Fibroblast of lung (primary cell): Measurements from ENCODE around the gene SEC16A. TPM values are rescaled to one million over a fixed set of nuclear protein-coding genes. Genes with fewer than 3 reads are reported as not detected.

Source experiments
- DNase-seq, 2 donors: peaks; one replicate each; pipeline versions ENCODE4 v3.0.0 to v3.0.0-alpha.2; 2010; ENCODE audit warnings: low read depth in 2 of 2
- H2AFZ ChIP-seq: 2 replicates; pipeline ENCODE4 v1.5.1; 2012; ENCODE audit warnings: low read length, control low read depth, inconsistent platforms
- H3K27ac ChIP-seq: 2 replicates; pipeline ENCODE4 v1.5.1; 2011; ENCODE audit warnings: low read length, control low read depth; ENCODE audit not compliant: insufficient read depth
- H3K27me3 ChIP-seq: 2 replicates; pipeline ENCODE4 v1.5.1; 2011; ENCODE audit warnings: mild to moderate bottlenecking, low read length; ENCODE audit not compliant: control insufficient read depth, insufficient read depth
- H3K36me3 ChIP-seq: 2 replicates; pipeline ENCODE4 v1.5.1; 2011; ENCODE audit warnings: low read length; ENCODE audit not compliant: control insufficient read depth, insufficient read depth
- H3K4me1 ChIP-seq: 2 replicates; pipeline ENCODE4 v1.5.1; 2011; ENCODE audit warnings: low read length; ENCODE audit not compliant: control insufficient read depth, insufficient read depth; ENCODE audit errors: extremely low read depth
- H3K4me2 ChIP-seq: 2 replicates; pipeline ENCODE4 v1.5.1; 2011; ENCODE audit warnings: low read length, control low read depth; ENCODE audit not compliant: insufficient read depth; ENCODE audit errors: extremely low read depth
- H3K4me3 ChIP-seq, 4 experiments: fragments of 200-600 bp in 1 of 4; sonication (generic) in 1 of 4; replicated peaks in 1 of 4; 2 replicates each; pipeline ENCODE4 v1.5.1; 2011 to 2016; ENCODE audit warnings: low read length in 4 of 4, low read depth in 3 of 4, mild to moderate bottlenecking in 3 of 4, control low read depth in 2 of 4, inconsistent platforms in 1 of 4, mixed read lengths in 1 of 4; ENCODE audit not compliant: insufficient read depth in 1 of 4; ENCODE audit errors: control extremely low read depth in 1 of 4
- H3K79me2 ChIP-seq: 2 replicates; pipeline ENCODE4 v1.5.1; 2012; ENCODE audit warnings: mild to moderate bottlenecking, low read length, inconsistent platforms; ENCODE audit not compliant: control insufficient read depth, insufficient read depth
- H3K9ac ChIP-seq: 2 replicates; pipeline ENCODE4 v1.5.1; 2011; ENCODE audit warnings: mild to moderate bottlenecking, low read length, control low read depth; ENCODE audit not compliant: insufficient read depth
- H3K9me3 ChIP-seq: 2 replicates; pipeline ENCODE4 v1.5.1; 2012; ENCODE audit warnings: low read depth, low read length; ENCODE audit not compliant: control insufficient read depth, insufficient read depth
- H4K20me1 ChIP-seq: 2 replicates; pipeline ENCODE4 v1.5.1; 2011; ENCODE audit warnings: low read length; ENCODE audit not compliant: control insufficient read depth, insufficient read depth; ENCODE audit errors: extremely low read depth
- CTCF ChIP-seq, 2 donors: IDR thresholded peaks in 1 of 2; conservative IDR thresholded peaks in 1 of 2; 1 replicate in 1 of 2; 2 replicates in 1 of 2; pipeline ENCODE4 v1.5.1; 2011 to 2012; ENCODE audit warnings: low read length in 2 of 2, control low read depth in 1 of 2, inconsistent platforms in 1 of 2, low read depth in 1 of 2, mild to moderate bottlenecking in 1 of 2
- EZH2 ChIP-seq: IDR thresholded peaks from 2 replicates; pipeline ENCODE4 v1.5.1; 2012; ENCODE audit warnings: low read length, control low read depth, mild to moderate bottlenecking; ENCODE audit errors: missing control alignments
- polyA plus RNA-seq, 2 donors: library from polyadenylated mRNA; depleted of rRNA in 1 of 2; stranded (reverse) in 1 of 2; unstranded in 1 of 2; fragments of >200 nt; gene quantifications; 2 replicates each; pipeline ENCODE4 v1.2.1, GENCODE V29; 2011 to 2012; ENCODE audit warnings: missing spikeins in 1 of 2
- total RNA-seq: library from RNA; depleted of rRNA; stranded (reverse); fragments of >200 nt; gene quantifications from 2 replicates; pipeline ENCODE4 v1.2.1, GENCODE V29; 2014

Gene SEC16A
- total and polyA plus RNA-seq, 2 donors (not counting 1 experiment from before 2014, with no cell fraction given), result 17.8 to 23.9 TPM

DNA sequence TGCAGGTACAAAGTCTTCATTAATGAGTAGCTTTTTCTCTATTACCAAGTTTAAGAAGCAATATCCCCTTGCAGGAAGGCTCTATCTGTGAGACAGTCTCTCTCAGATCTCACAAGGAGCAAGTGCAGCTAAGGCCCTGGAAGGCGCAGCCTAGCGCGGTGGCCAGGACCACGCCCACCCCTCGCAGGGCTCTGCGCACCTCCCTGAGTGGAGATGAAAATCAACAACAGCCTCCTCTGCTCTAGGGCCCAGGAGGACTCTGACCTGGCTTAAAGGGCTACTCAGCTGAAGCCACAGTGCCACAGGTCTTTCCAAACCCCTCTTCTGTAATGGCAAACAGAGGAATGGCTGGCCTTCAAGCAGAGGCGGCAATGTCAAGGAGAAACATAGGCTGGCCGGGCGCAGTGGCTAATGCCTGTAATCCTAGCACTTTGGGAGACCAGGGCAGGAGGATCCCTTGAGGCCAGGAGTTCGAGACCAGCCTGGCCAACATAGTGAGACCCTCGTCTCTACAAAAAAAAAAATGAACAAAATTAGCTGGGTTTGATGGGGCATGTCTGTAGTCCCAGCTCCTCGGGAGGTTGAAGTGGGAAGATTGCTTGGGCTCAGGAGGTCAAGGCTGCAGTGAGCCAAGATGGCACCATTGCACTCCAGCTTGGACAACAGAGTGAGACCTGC is 11.9 kb downstream of the SEC16A start:
- no peak overlapping the region for H2AFZ ChIP-seq
- H3K79me2 ChIP-seq, result peaks cover 39% of the 10 kb centered on the region
- H3K27me3 ChIP-seq, result no peaks in the 10 kb centered on the region
- no peaks in the 10 kb centered on the region for H4K20me1 ChIP-seq
- no peak overlapping the region for H3K4me3 ChIP-seq
- no peaks in the 10 kb centered on the region for H3K4me1 ChIP-seq
- no peak overlapping the region for H3K4me2 ChIP-seq
- peaks cover 71% of the 10 kb centered on the region for H3K36me3 ChIP-seq
- no peak for DNase-seq
- H3K9me3 ChIP-seq, result no peaks in the 10 kb centered on the region
- TF ChIP-seq EZH2, result no peak
- no peak for TF ChIP-seq CTCF (conservative IDR thresholded peaks at IDR 0.05 in 1 of 2, IDR thresholded peaks at IDR 0.05 in 1 of 2; ENCODE audit: low read depth in 1 of 2, low read length in 2 of 2)
- no peak overlapping the region for H3K27ac ChIP-seq
- H3K9ac ChIP-seq, result no peak overlapping the region

DNA sequence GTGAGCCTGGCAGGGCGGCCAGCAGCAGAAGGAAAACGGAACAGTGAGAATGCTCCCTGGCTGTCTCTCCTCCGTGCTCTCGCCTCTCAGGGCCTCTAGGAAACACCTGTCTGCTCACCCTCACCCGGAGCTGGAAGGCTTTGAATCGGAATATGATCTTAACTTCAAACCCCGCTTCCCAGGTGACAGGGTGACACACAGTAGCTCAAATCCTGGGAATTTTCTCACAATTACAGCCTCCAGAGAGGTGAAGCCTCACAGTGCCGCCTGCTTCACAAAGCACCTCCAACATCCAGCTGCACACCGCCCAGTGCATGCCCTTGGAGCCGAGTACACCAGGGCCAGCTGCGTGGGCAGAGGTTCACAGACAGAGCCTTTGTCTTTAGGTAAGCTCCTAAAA is 12.5 kb downstream of the SEC16A start:
- Histone ChIP-seq H3K4me1 (no peaks in the 10 kb centered on the region), H3K27ac (no peak overlapping the region), H3K36me3 (peaks cover 67% of the 10 kb centered on the region), H4K20me1 (no peaks in the 10 kb centered on the region), H3K9ac (no peak overlapping the region), H3K79me2 (peaks cover 36% of the 10 kb centered on the region), H3K4me2 (no peak overlapping the region), H3K9me3 (no peaks in the 10 kb centered on the region), H3K27me3 (no peaks in the 10 kb centered on the region), H2AFZ (no peak overlapping the region), H3K4me3 (no peak overlapping the region)
- TF ChIP-seq EZH2, result no peak
- no peak for TF ChIP-seq CTCF (conservative IDR thresholded peaks at IDR 0.05 in 1 of 2, IDR thresholded peaks at IDR 0.05 in 1 of 2; ENCODE audit: low read depth in 1 of 2, low read length in 2 of 2)
- no peak for DNase-seq

DNA sequence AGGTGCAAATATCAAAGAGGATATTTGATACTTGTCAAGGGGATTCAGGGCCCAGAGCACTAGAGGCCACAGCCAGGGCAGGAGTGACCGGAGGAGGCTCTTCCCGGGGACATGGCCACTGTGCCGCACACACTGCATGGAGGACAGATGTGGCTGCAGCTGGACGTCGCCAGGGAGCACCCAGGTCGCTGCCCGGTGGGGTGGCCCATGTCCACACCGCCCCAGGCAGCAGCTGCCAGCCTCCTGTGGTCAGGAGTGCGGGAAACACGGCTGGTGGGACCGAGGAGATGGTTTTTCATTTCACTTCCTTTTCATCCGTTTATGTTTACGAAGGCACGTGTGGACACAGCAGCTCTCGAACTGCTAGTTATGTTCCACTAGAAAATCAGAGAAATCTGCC is 15.1 kb downstream of the SEC16A start:
- H3K79me2 ChIP-seq, result peaks cover 19% of the 10 kb centered on the region

More for the DNA sequence above, 15.1 kb downstream of the SEC16A start:
- H3K27ac ChIP-seq, result no peak overlapping the region
- H3K4me1 ChIP-seq, result no peaks in the 10 kb centered on the region
- H4K20me1 ChIP-seq, result no peaks in the 10 kb centered on the region
- TF ChIP-seq EZH2 (no peak), CTCF (conservative IDR thresholded peaks at IDR 0.05 in 1 of 2, IDR thresholded peaks at IDR 0.05 in 1 of 2; ENCODE audit: low read depth in 1 of 2, low read length in 2 of 2) (no peak)
- no peaks in the 10 kb centered on the region for H3K9me3 ChIP-seq
- H3K4me2 ChIP-seq, result no peak overlapping the region
- DNase-seq, result no peak
- H3K36me3 ChIP-seq, result peaks cover 53% of the 10 kb centered on the region
- no peak overlapping the region for H2AFZ ChIP-seq
- no peak overlapping the region for H3K4me3 ChIP-seq
- H3K9ac ChIP-seq, result no peak overlapping the region
- H3K27me3 ChIP-seq, result no peaks in the 10 kb centered on the region
